Stimulated activated CD4-positive, alpha-beta T cell treated with anti-CD3 and anti-CD28 coated beads, Interleukin-15, amount 100 ng/mL, for 48 hours (primary cell): ENCODE measurements around the gene CHRNA3.
A peak's percentile ranks its signal among the peaks of the same experiment; 100 is the strongest.
"Not testable (repeated sequence)": the region's sequence is repeated elsewhere in the genome, so short reads cannot be mapped to it uniquely, and the experiment has no call there.

ENCODE experiments used
- DNase-seq, 2 donors: peaks; one replicate each; pipeline ENCODE4 v3.0.0-alpha.2; 2020; ENCODE audit warnings: low read depth in 2 of 2

Gene CHRNA3

DNA sequence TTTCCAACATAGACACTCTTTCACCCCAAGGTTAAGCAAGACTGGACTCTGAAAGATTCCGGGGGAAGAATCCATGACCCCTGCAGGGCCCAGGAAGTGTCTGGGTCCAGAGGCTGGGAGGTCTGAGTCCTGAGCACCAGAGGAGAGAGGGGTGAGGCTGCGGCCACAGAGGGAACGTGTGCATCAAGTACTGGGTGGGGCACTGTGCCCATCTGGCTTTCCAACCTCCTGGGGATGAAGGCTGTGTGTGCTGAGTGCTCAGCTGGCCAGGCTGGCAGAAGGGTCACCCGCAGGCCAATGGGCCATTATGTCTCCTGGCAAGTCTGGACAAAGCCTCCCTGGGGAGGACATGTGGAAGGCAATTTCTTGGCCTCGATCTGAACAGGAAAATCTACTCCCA, 3.3 kb downstream of the CHRNA3 start:
- DNase-seq = no peak

GRCh38 chr15:78617076-78617475, 3.7 kb downstream of the CHRNA3 start:
- DNase-seq = no peak

DNA sequence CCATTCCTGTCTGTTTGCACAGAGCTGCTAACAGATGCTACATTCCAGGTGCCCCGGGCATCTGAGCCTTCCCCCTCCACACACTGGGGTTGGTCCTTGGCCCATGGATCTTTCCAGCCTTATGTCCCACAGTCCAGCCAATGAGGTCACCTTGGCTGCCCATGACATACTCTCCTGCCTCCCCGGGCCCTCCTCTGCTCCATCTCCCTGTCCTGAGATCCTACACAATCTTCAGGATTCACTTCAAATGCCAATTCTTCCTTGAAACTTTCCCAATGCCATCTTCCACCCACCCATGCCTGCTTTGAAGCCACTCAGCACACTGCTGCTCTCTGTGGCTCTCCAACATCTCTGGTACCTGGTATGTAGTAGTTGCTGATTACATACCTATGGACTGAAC, 4.3 kb downstream of the CHRNA3 start:
- no peak for DNase-seq

- no peak for DNase-seq
Measured at GRCh38 chr15:78615151-78615589, 5.6 kb downstream of the CHRNA3 start.

GRCh38 chr15:78614021-78614420, 6.8 kb downstream of the CHRNA3 start:
- no peak for DNase-seq

DNA sequence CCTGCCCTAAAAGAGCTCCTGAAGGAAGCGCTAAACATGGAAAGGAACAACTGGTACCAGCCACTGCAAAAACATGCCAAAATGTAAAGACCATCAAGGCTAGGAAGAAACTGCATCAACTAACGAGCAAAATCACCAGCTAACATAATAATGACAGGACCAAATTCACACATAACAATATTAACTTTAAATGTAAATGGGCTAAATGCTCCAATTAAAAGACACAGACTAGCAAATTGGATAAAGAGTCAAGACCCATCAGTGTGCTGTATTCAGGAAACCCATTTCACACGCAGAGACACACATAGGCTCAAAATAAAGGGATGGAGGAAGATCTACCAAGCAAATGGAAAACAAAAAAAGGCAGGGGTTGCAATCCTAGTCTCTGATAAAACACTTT, 11.2 kb downstream of the CHRNA3 start:
- DNase-seq = not testable (repeated sequence)

DNA sequence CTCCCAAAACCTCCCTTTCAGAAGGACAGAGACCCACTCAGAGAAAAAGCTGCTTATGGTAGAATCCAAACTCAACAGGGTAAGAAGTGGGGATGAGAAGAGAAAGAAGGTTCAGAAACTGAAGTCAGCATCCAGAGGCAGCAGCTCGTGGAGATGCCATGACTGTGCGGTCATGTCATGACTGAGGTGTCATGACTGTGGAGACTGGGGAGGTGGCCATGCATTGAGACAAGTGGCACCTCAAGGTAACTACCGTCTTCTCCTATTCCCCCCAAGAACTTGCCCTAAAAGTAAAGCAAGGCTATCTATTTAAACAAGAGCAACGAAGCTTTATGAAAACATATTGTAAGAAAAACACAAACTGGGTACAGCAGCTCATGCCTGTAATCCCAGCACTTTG, 15.1 kb downstream of the CHRNA3 start:
- no peak for DNase-seq

GRCh38 chr15:78605201-78605600, 15.6 kb downstream of the CHRNA3 start:
- no peak for DNase-seq

GRCh38 chr15:78604420-78604819, 16.4 kb downstream of the CHRNA3 start:
- DNase-seq = no peak

- no peak for DNase-seq
Measured at GRCh38 chr15:78603467-78603866, 17.3 kb downstream of the CHRNA3 start.

DNA sequence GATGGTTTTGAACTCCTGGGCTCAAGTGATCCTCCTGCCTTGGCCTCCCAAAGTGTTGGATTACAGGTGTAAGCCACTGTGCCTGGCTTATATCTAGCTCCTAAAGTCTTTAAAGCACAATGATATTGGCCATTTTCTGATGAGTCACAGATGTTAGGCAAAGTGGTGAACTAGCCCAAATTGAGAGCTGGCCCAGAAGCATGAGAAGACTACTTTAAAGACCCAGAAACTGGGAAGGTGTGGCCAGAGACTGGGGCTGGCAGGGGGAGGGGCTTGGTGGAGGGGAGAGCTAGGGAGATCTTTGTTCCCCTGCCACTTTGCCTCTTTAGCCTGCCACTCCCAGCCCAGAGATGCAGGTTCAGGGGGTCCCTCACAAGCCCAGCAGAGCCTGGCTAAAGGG, 21.6 kb downstream of the CHRNA3 start:
- DNase-seq = no peak

GRCh38 chr15:78598348-78598747, 22.4 kb downstream of the CHRNA3 start:
- DNase-seq = no peak

DNA sequence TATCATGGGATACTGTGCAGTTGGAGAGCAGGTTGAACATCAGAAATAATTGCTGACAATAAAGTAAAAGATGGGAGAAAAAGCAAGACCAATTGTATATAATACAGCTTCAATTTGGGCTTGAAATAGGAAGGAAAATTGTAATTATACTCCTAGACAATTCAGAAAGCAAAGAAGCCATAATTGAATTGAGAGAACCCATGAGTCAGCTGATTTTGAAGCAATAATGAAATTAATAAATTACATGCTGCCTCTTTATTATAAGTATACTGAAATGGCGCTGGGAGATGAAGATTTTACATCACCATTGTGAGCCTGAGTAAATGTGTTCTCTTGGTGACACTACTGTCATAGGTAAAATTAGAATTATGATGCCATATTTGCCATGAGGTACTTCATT, 23.2 kb downstream of the CHRNA3 start:
- DNase-seq = no peak

- DNase-seq = no peak
Measured at GRCh38 chr15:78574944-78575343, 45.9 kb downstream of the CHRNA3 start.

- DNase-seq = no peak
Measured at GRCh38 chr15:78573416-78573815, 47.4 kb downstream of the CHRNA3 start.

- DNase-seq = no peak
Measured at GRCh38 chr15:78571382-78571781, 49.4 kb downstream of the CHRNA3 start.

DNA sequence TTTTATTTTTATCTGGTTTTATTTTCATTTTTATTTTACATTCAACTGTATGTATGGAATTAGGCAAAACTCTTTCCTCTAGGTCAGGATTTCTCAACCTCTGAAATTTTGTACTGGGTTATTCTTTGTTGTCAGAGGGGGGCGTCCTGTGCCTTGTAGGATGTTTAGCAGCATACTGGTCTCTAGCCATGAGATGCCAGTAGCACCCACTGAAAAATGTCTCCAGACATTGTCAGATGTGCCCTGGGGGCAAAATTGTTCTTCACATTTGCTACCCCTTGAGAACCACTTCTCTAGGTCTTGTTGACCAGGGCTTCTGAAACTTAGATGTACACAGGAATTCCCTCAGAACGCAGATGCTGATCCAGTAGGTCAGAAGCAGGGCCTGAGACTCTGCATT, 50.1 kb downstream of the CHRNA3 start:
- DNase-seq = no peak

DNA sequence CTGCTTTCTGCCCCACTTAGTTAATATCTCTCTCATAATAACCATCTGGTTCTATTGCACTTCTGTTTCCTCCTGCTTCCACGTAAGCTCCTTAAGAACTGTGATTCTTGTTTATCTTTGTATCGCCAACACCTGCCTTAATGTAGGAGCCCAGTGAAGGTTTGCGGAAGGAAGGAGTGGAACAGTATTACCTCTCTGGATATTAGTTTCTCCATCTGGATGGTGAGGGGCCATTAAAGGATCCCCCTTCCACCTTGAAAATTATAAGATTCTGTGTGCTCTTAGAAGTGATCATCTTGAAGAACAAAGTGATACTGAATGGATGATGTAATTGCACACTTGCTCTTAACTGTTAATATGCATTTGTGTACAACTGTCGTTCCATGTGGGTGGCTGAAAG, 53.3 kb downstream of the CHRNA3 start:
- DNase-seq = no peak

GRCh38 chr15:78565951-78566774, 54.6 kb downstream of the CHRNA3 start:
- DNase-seq = no peak

DNA sequence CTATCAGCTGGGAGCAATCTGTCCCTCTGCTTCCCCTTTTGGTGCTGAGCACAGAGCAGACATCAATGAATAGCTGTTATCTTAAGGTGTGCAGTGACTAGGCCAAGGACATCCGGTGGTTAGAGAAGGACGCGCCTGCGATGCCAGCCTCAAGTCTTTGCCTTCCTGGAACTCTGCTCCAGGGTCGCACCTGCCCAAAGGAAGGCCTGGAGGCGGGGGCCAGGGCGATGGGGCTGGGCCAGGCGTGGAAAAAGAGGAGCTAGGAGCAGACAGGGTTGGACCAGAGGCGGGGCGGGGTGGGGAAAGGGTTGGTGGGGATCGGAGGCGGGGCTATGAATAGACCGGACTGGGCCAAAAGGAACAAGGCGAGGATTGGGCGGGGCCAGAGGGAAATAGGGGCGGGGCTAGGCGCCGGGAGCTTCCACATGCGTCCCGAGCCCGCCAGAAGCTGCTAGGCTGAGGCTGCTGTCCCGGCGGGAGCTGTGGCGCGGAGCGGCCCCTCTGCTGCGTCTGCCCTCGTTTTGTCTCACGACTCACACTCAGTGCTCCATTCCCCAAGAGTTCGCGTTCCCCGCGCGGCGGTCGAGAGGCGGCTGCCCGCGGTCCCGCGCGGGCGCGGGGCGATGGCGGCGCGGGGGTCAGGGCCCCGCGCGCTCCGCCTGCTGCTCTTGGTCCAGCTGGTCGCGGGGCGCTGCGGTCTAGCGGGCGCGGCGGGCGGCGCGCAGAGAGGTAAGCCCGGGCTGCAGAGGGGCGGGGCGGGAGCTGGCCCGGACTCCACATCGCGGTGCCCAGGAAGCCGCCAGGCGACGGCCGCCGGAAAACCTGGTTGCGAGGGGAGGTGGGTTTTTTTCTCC, 55.5 kb downstream of the CHRNA3 start, which contains the start of gene CHRNA5:
Gene CHRNA5, plus strand, starts transcription at position 424 of the 854 bp plus-strand sequence. Its CDS starts 200 bp downstream, at position 624.
- peak; percentile 56 to 76 for DNase-seq

DNA sequence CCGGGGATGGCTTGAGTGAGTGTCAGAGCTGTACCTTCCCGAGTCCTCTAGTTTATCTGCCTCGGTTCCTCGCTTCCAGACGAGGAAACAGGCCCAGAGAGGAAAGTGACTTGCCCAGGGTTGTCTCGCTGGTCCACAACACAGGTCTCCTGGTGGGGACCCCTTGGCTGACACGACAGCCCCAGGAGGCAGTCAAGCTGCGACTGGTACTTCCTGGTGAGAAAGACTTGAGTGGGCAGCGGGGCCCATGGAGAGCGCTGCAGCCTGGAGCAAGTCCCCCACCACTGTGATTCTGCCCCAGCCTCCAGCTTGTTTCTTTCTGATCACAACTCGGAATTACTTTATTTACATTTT, 56.1 kb downstream of the CHRNA3 start:
- DNase-seq = no peak

GRCh38 chr15:78563092-78563491, 57.7 kb downstream of the CHRNA3 start:
- DNase-seq = no peak

DNA sequence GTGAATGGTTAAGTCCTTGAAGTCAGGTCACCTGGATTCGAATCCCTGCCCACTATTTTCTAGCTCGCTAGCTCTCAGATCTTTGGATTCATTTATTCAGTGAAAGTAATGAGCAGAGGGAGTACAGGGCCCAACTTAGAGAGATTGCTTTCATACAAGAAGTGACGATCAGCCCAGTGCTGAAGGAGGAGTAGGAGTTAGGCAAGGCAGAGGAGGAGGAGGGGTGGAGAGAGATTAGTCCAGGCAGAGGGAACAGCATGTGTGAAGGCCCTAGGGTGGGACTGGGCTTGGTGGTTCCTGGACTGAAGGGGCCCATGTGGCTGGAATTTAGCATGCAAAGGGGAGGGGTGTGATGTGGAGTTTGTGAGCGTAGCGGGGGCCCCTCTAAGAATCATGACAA, 59.3 kb downstream of the CHRNA3 start:
- no peak for DNase-seq
